IPS DF 6.9 (cell line): Measurements from ENCODE around the gene CXXC5.
"Not testable (repeated sequence)": the region's sequence is repeated elsewhere in the genome, so short reads cannot be mapped to it uniquely, and the experiment has no call there.

Source experiments
- DNase-seq: peaks from one replicate; pipeline ENCODE4 v3.0.0-alpha.2; 2013; ENCODE audit warnings: low read depth, low spot score
- H3K27ac ChIP-seq: one replicate; pipeline ENCODE4 v1.5.1; 2013; ENCODE audit warnings: low read length, control low read depth
- H3K27me3 ChIP-seq: 2 replicates; pipeline ENCODE4 v1.6.1; 2013; ENCODE audit warnings: mild to moderate bottlenecking, low read length; ENCODE audit not compliant: control insufficient read depth, insufficient read depth
- H3K36me3 ChIP-seq: 2 replicates; pipeline ENCODE4 v1.6.1; 2013; ENCODE audit warnings: low read length; ENCODE audit not compliant: control insufficient read depth, insufficient read depth
- H3K4me1 ChIP-seq: 2 replicates; pipeline ENCODE4 v1.6.1; 2013; ENCODE audit warnings: low read length; ENCODE audit not compliant: control insufficient read depth, insufficient read depth
- H3K4me3 ChIP-seq: 2 replicates; pipeline ENCODE4 v1.5.1; 2013; ENCODE audit warnings: mild to moderate bottlenecking, low read length
- H3K9me3 ChIP-seq: 2 replicates; pipeline ENCODE4 v1.6.1; 2013; ENCODE audit warnings: low read length, inconsistent platforms; ENCODE audit not compliant: control insufficient read depth, insufficient read depth
- WGBS: extraction: QIAGEN DNeasy Blood & Tissue Kit; methylation state at CpG from one replicate; pipeline ENCODE4 v1.1.7; 2013; ENCODE audit warnings: mixed read lengths, missing lambda C conversion rate; ENCODE audit not compliant: insufficient read length, insufficient coverage; 5-methylcytosine and 5-hydroxymethylcytosine counted together

CXXC5 gene

GRCh38 chr5:139648205-139649081, at the start of gene CXXC5:
Gene CXXC5, plus strand, starts transcription at chr5:139648349. Its CDS starts 32,175 bp downstream, at chr5:139680524.
- Histone ChIP-seq H3K27me3 (peaks cover 5% of the 10 kb centered on the region), H3K4me1 (peaks cover 19% of the 10 kb centered on the region), H3K4me3 (peak within 1 kb of the TSS; percentile 65), H3K9me3 (no peaks in the 10 kb centered on the region), H3K36me3 (no peaks in the 10 kb centered on the region), H3K27ac (no peak within 1 kb of the TSS)
- no peak for DNase-seq
- no CpG with 5 or more reads among the region's 106 CpGs for WGBS

- H3K27ac ChIP-seq, H3K36me3 ChIP-seq, H3K9me3 ChIP-seq, H3K4me1 ChIP-seq, H3K4me3 ChIP-seq, H3K27me3 ChIP-seq, DNase-seq: not testable (repeated sequence)
- whole genome bisulfite sequencing, result no CpG with 5 or more reads among the region's 5 CpGs
Measured at GRCh38 chr5:139598601-139598965, 49.6 kb upstream of the CXXC5 start.

- Histone ChIP-seq H3K36me3 (peaks cover 2% of the 10 kb centered on the region; the same call in 1 of the 2 replicates), H3K27ac (no peak overlapping the region), H3K9me3 (no peaks in the 10 kb centered on the region), H3K4me1 (no peaks in the 10 kb centered on the region), H3K27me3 (no peaks in the 10 kb centered on the region), H3K4me3 (no peak overlapping the region)
- no peak for DNase-seq
- no CpG with 5 or more reads among the region's 7 CpGs for WGBS
Measured at GRCh38 chr5:139600336-139600949, 47.7 kb upstream of the CXXC5 start.

GRCh38 chr5:139601429-139601828, 46.7 kb upstream of the CXXC5 start:
- WGBS, result no CpG with 5 or more reads among the region's 12 CpGs
- no peaks in the 10 kb centered on the region for H3K27me3 ChIP-seq
- H3K4me1 ChIP-seq, result no peaks in the 10 kb centered on the region
- no peaks in the 10 kb centered on the region for H3K9me3 ChIP-seq
- no peak overlapping the region for H3K27ac ChIP-seq
- peaks cover 2% of the 10 kb centered on the region; the same call in 1 of the 2 replicates for H3K36me3 ChIP-seq
- DNase-seq, result no peak
- H3K4me3 ChIP-seq, result no peak overlapping the region

- not testable (repeated sequence) for H3K27ac ChIP-seq, H3K36me3 ChIP-seq, H3K4me1 ChIP-seq, DNase-seq, H3K4me3 ChIP-seq, H3K27me3 ChIP-seq, H3K9me3 ChIP-seq
- WGBS, result no CpG with 5 or more reads among the region's 9 CpGs
Measured at GRCh38 chr5:139601948-139602347, 46.2 kb upstream of the CXXC5 start.

- no CpG with 5 or more reads among the region's 8 CpGs for WGBS
- no peak for DNase-seq
- H3K36me3 ChIP-seq, result peaks cover 2% of the 10 kb centered on the region; the same call in 1 of the 2 replicates
- H3K27me3 ChIP-seq, result no peaks in the 10 kb centered on the region
- H3K4me3 ChIP-seq, result no peak overlapping the region
- no peak overlapping the region for H3K27ac ChIP-seq
- no peaks in the 10 kb centered on the region for H3K4me1 ChIP-seq
- no peaks in the 10 kb centered on the region for H3K9me3 ChIP-seq
Measured at GRCh38 chr5:139605887-139606286, 42.3 kb upstream of the CXXC5 start.

GRCh38 chr5:139611703-139612584, 36.2 kb upstream of the CXXC5 start:
- no peak overlapping the region for H3K27ac ChIP-seq
- H3K9me3 ChIP-seq, result no peaks in the 10 kb centered on the region
- H3K4me3 ChIP-seq, result no peak overlapping the region
- no peaks in the 10 kb centered on the region for H3K27me3 ChIP-seq
- no peaks in the 10 kb centered on the region; the same call in 1 of the 2 replicates for H3K36me3 ChIP-seq
- no CpG with 5 or more reads among the region's 5 CpGs for WGBS
- no peak for DNase-seq
- H3K4me1 ChIP-seq, result no peaks in the 10 kb centered on the region

- no peaks in the 10 kb centered on the region for H3K9me3 ChIP-seq
- no peak overlapping the region for H3K27ac ChIP-seq
- H3K4me1 ChIP-seq, result no peaks in the 10 kb centered on the region
- no CpG with 5 or more reads among the region's 5 CpGs for WGBS
- no peak overlapping the region for H3K4me3 ChIP-seq
- DNase-seq, result no peak
- H3K27me3 ChIP-seq, result no peaks in the 10 kb centered on the region
- H3K36me3 ChIP-seq, result peaks cover 8% of the 10 kb centered on the region; the same call in 1 of the 2 replicates
Measured at GRCh38 chr5:139619861-139620260, 28.3 kb upstream of the CXXC5 start.

- H3K27ac ChIP-seq, DNase-seq, H3K4me3 ChIP-seq, H3K27me3 ChIP-seq, H3K36me3 ChIP-seq, H3K9me3 ChIP-seq, H3K4me1 ChIP-seq: not testable (repeated sequence)
- no CpG with 5 or more reads among the region's 5 CpGs for WGBS
Measured at GRCh38 chr5:139625398-139625797, 22.8 kb upstream of the CXXC5 start.

- Histone ChIP-seq H3K36me3 (no peaks in the 10 kb centered on the region; the same call in 1 of the 2 replicates), H3K27ac (no peak overlapping the region), H3K9me3 (no peaks in the 10 kb centered on the region), H3K4me1 (peaks cover 1% of the 10 kb centered on the region), H3K4me3 (no peak overlapping the region), H3K27me3 (no peaks in the 10 kb centered on the region)
- DNase-seq, result no peak
Measured at GRCh38 chr5:139630855-139631254, 17.3 kb upstream of the CXXC5 start.
